Gastroesophageal sphincter (tissue), 4 donors: ENCODE results near the gene CDH20. TPM values are rescaled to one million over a fixed set of nuclear protein-coding genes. Genes with fewer than 3 reads are reported as not detected.

Source experiments
- ATAC-seq: fragments of 150-250 bp; one replicate; pipeline ENCODE4 v1.9.1; 2016; ENCODE audit warnings: mild to moderate bottlenecking, moderate library complexity
- H3K27ac ChIP-seq, 4 donors: fragments of 200-600 bp; sonication (generic) in 3 of 4; 1 replicate in 3 of 4; 2 replicates in 1 of 4; pipeline ENCODE4 v1.5.1; 2016 to 2019
- H3K27me3 ChIP-seq: fragments of 200-600 bp; sonication (generic); one replicate; pipeline ENCODE4 v1.5.1; 2019
- H3K36me3 ChIP-seq, 2 donors: fragments of 200-600 bp; sonication (generic); one replicate each; pipeline ENCODE4 v1.5.1; 2019; ENCODE audit warnings: control low read depth in 1 of 2
- H3K4me1 ChIP-seq, 3 donors: fragments of 200-600 bp; sonication (generic); 1 replicate in 2 of 3; 2 replicates in 1 of 3; pipeline ENCODE4 v1.5.1; 2016 to 2019; ENCODE audit warnings: control low read depth in 2 of 3
- H3K4me3 ChIP-seq, 2 donors: fragments of 200-600 bp; sonication (generic); one replicate each; pipeline ENCODE4 v1.5.1; 2019; ENCODE audit warnings: mild to moderate bottlenecking in 1 of 2, moderate library complexity in 1 of 2
- H3K9me3 ChIP-seq, 3 donors: fragments of 200-600 bp; sonication (generic); one replicate each; pipeline ENCODE4 v1.5.1; 2017 to 2019; ENCODE audit warnings: control low read depth in 2 of 3
- CTCF ChIP-seq, 4 experiments: fragments of 200-600 bp in 2 of 4; fragments of 450-650 bp in 2 of 4; sonication (generic) in 1 of 4; IDR thresholded peaks; one replicate each; pipeline ENCODE4 v1.5.1; 2017 to 2019; ENCODE audit warnings: antibody characterized with exemption in 4 of 4, mild to moderate bottlenecking in 2 of 4, moderate library complexity in 2 of 4
- EP300 ChIP-seq: sonication (generic); formaldehyde crosslinking; IDR thresholded peaks from one replicate; pipeline ENCODE4 v1.6.1; 2017; ENCODE audit warnings: antibody characterized with exemption, mild to moderate bottlenecking
- POLR2A ChIP-seq, 2 donors: fragments of 450-650 bp; IDR thresholded peaks; one replicate each; pipeline ENCODE4 v1.6.1; 2017; ENCODE audit warnings: antibody characterized with exemption in 2 of 2, mild to moderate bottlenecking in 2 of 2, moderate library complexity in 1 of 2
- POLR2AphosphoS5 ChIP-seq: sonication (generic); formaldehyde crosslinking; IDR thresholded peaks from one replicate; pipeline ENCODE4 v1.6.1; 2017; ENCODE audit warnings: antibody characterized with exemption
- WGBS, 2 donors: methylation state at CpG; one replicate each; pipeline ENCODE4 v1.1.5; 2018; ENCODE audit warnings: low coverage in 1 of 2; 5-methylcytosine and 5-hydroxymethylcytosine counted together
- total RNA-seq, 4 donors: library from RNA; depleted of rRNA; stranded (reverse); fragments of >200 nt; gene quantifications; one replicate each; pipeline ENCODE4 v1.1.0, GENCODE V29; 2016

The CDH20 gene
- total RNA-seq, 4 donors from 2014 or later, result 1.1 to 1.6 TPM; not detected in 2

DNA sequence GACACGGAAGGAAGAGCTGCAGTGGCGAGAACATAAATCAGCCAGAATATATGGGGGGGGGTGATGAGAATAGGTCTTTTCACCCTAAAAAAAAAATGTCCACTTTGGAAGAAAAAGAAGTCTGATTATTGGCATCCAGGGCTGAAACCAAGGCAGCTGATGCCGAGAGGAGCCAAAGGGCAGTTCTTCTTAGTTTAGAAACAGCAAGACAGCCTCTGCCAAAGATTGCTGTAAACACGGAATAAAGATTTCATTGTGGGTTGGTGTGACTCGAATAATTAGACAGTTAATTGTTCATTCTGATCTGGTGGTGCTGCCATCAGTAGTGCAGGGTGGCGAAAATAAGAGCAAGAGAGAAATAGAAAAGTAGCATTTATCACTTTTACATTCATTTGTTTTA is 3.5 kb downstream of the CDH20 start:
- peaks cover 0 to 15% (median 9%) of the 10 kb centered on the region in 3 donors for H3K4me1 ChIP-seq
- no peaks in the 10 kb centered on the region for H3K9me3 ChIP-seq
- no peak for ATAC-seq
- no peak overlapping the region for H3K27ac ChIP-seq
- 74 to 76% methylated on average over 3 to 5 of the region's 6 CpGs for WGBS, 2 donors
- peaks cover 37% of the 10 kb centered on the region for H3K27me3 ChIP-seq
- no peak overlapping the region for H3K4me3 ChIP-seq
- no peaks in the 10 kb centered on the region for H3K36me3 ChIP-seq
- no peak for TF ChIP-seq CTCF (IDR thresholded peaks at IDR 0.05)
- no peak for TF ChIP-seq POLR2AphosphoS5
- TF ChIP-seq EP300, result no peak
- TF ChIP-seq POLR2A (IDR thresholded peaks at IDR 0.05), result no peak

- Histone ChIP-seq H3K27ac (no peak overlapping the region), H3K27me3 (peaks cover 37% of the 10 kb centered on the region), H3K9me3 (no peaks in the 10 kb centered on the region), H3K4me3 (no peak overlapping the region), H3K4me1 (peaks cover 0 to 15% (median 9%) of the 10 kb centered on the region in 3 donors), H3K36me3 (no peaks in the 10 kb centered on the region)
- TF ChIP-seq POLR2A (IDR thresholded peaks at IDR 0.05), result no peak
- no peak for TF ChIP-seq CTCF (IDR thresholded peaks at IDR 0.05)
- TF ChIP-seq EP300, result no peak
- TF ChIP-seq POLR2AphosphoS5, result no peak
- 84 to 86% methylated on average over 3 of the region's 3 CpGs for WGBS, 2 donors
- ATAC-seq, result no peak
Measured at GRCh38 chr18:61337527-61337926, 4.3 kb downstream of the CDH20 start.

- ATAC-seq, result no peak
- Histone ChIP-seq H3K27ac (no peak overlapping the region), H3K4me1 (no peaks in the 10 kb centered on the region), H3K4me3 (no peak overlapping the region), H3K27me3 (peaks cover 14% of the 10 kb centered on the region), H3K9me3 (no peaks in the 10 kb centered on the region), H3K36me3 (no peaks in the 10 kb centered on the region)
- TF ChIP-seq CTCF (IDR thresholded peaks at IDR 0.05) (no peak), POLR2AphosphoS5 (no peak), EP300 (no peak), POLR2A (IDR thresholded peaks at IDR 0.05) (no peak)
- 0% methylated on average over 1 of the region's 1 CpG for WGBS, 2 donors
Measured at GRCh38 chr18:61340148-61340547, 6.9 kb downstream of the CDH20 start.

DNA sequence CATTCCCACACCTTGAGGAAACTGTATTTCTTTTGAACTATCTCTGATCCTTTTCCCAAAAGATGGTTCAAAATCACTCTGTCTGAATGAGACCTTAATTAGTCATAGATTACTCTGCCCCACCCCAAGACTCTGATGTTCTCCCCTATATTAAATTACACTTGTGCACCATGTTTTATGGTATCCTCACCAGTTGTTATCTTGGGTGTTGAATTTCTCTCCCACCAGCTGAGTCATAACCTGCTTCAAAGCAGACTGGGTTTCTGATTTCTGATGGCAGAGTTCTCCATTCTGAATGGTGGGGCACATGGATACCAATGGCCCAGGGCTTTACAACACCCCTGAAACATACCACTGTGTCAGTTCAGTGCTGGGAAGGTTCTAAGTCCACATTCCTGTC is 15.0 kb downstream of the CDH20 start:
- TF ChIP-seq POLR2A (IDR thresholded peaks at IDR 0.05) (no peak), CTCF (IDR thresholded peaks at IDR 0.05) (no peak), EP300 (no peak), POLR2AphosphoS5 (no peak)
- Histone ChIP-seq H3K27me3 (no peaks in the 10 kb centered on the region), H3K27ac (no peak overlapping the region), H3K4me3 (no peak overlapping the region), H3K9me3 (no peaks in the 10 kb centered on the region), H3K36me3 (no peaks in the 10 kb centered on the region), H3K4me1 (no peaks in the 10 kb centered on the region)
- no peak for ATAC-seq

GRCh38 chr18:61350578-61350977 is 17.3 kb downstream of the CDH20 start:
- Histone ChIP-seq H3K27me3 (no peaks in the 10 kb centered on the region), H3K27ac (no peak overlapping the region), H3K4me1 (no peaks in the 10 kb centered on the region), H3K4me3 (no peak overlapping the region), H3K36me3 (no peaks in the 10 kb centered on the region), H3K9me3 (no peaks in the 10 kb centered on the region)
- 64 to 71% methylated on average over 2 of the region's 2 CpGs for WGBS, 2 donors
- TF ChIP-seq POLR2AphosphoS5, result no peak
- TF ChIP-seq POLR2A (IDR thresholded peaks at IDR 0.05), result no peak
- no peak for TF ChIP-seq CTCF (IDR thresholded peaks at IDR 0.05)
- no peak for TF ChIP-seq EP300
- ATAC-seq, result no peak
